ENCODE measurements around the gene ADSS2. TPM values are rescaled to one million over a fixed set of nuclear protein-coding genes. Genes with fewer than 3 reads are reported as not detected.
"Not testable (repeated sequence)": the region's sequence is repeated elsewhere in the genome, so short reads cannot be mapped to it uniquely, and the experiment has no call there.

The ADSS2 gene
- total and polyA plus RNA-seq, 7 donors = 23.8 to 42.0 (median 30.0) TPM

- 81 to 84% methylated on average over 4 of the region's 4 CpGs for WGBS, 2 donors
- Histone ChIP-seq H3K4me3 (no peak overlapping the region), H3K27me3 (no peaks in the 10 kb centered on the region), H3K4me1 (no peaks in the 10 kb centered on the region), H3K36me3 (no peaks in the 10 kb centered on the region), H3K27ac (no peak overlapping the region), H3K9me3 (no peaks in the 10 kb centered on the region)
- TF ChIP-seq EP300 (IDR thresholded peaks at IDR 0.05) = no peak
- no peak for TF ChIP-seq POLR2AphosphoS5 (IDR thresholded peaks at IDR 0.05)
- TF ChIP-seq POLR2A (IDR thresholded peaks at IDR 0.05) = no peak
- TF ChIP-seq, protein P1, sequence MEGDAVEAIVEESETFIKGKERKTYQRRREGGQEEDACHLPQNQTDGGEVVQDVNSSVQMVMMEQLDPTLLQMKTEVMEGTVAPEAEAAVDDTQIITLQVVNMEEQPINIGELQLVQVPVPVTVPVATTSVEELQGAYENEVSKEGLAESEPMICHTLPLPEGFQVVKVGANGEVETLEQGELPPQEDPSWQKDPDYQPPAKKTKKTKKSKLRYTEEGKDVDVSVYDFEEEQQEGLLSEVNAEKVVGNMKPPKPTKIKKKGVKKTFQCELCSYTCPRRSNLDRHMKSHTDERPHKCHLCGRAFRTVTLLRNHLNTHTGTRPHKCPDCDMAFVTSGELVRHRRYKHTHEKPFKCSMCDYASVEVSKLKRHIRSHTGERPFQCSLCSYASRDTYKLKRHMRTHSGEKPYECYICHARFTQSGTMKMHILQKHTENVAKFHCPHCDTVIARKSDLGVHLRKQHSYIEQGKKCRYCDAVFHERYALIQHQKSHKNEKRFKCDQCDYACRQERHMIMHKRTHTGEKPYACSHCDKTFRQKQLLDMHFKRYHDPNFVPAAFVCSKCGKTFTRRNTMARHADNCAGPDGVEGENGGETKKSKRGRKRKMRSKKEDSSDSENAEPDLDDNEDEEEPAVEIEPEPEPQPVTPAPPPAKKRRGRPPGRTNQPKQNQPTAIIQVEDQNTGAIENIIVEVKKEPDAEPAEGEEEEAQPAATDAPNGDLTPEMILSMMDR (IDR thresholded peaks at IDR 0.05) = no peak
- DNase-seq = no peak
- intact Hi-C loops (cut with DNase I) = no loop called here
These were observed 68.3 kb downstream of the ADSS2 start for GRCh38 chr1:244383278-244383884.

- H3K27ac ChIP-seq = no peak overlapping the region
- no peak for TF ChIP-seq POLR2A (IDR thresholded peaks at IDR 0.05)
- no peak for TF ChIP-seq EP300 (IDR thresholded peaks at IDR 0.05)
- TF ChIP-seq POLR2AphosphoS5 (IDR thresholded peaks at IDR 0.05) = no peak
- TF ChIP-seq, protein P1 (IDR thresholded peaks at IDR 0.05) = no peak
- intact Hi-C loops (cut with DNase I) = no loop called here
- H3K9me3 ChIP-seq = no peaks in the 10 kb centered on the region
- H3K4me3 ChIP-seq = no peak overlapping the region
- H3K4me1 ChIP-seq = no peaks in the 10 kb centered on the region
- no peaks in the 10 kb centered on the region for H3K27me3 ChIP-seq
- WGBS, 2 donors = 88 to 92% methylated on average over 7 of the region's 7 CpGs
- no peak for DNase-seq
- H3K36me3 ChIP-seq = no peaks in the 10 kb centered on the region
These were observed 69.7 kb downstream of the ADSS2 start for GRCh38 chr1:244381878-244382565.

- DNase-seq = no peak
- Histone ChIP-seq H3K27ac (no peak overlapping the region), H3K27me3 (no peaks in the 10 kb centered on the region), H3K36me3 (no peaks in the 10 kb centered on the region), H3K9me3 (no peaks in the 10 kb centered on the region), H3K4me3 (no peak overlapping the region), H3K4me1 (no peaks in the 10 kb centered on the region)
- 85 to 86% methylated on average over 6 of the region's 6 CpGs for WGBS, 2 donors
- intact Hi-C loops (cut with DNase I) = no loop called here
- no peak for TF ChIP-seq POLR2A (IDR thresholded peaks at IDR 0.05)
- no peak for TF ChIP-seq POLR2AphosphoS5 (IDR thresholded peaks at IDR 0.05)
- TF ChIP-seq EP300 (IDR thresholded peaks at IDR 0.05) = no peak
- TF ChIP-seq, protein P1 (IDR thresholded peaks at IDR 0.05) = no peak
These were observed 75.6 kb downstream of the ADSS2 start for GRCh38 chr1:244376126-244376525.

- WGBS, 2 donors = 79 to 83% methylated on average over 7 of the region's 7 CpGs
- intact Hi-C loops (cut with DNase I) = no loop called here
These were observed 76.7 kb downstream of the ADSS2 start for GRCh38 chr1:244375051-244375450.

GRCh38 chr1:244374484-244374883 is 77.2 kb downstream of the ADSS2 start:
- 97% methylated on average over 6 of the region's 6 CpGs for WGBS, 2 donors
- intact Hi-C loops (cut with DNase I); H3K4me1 ChIP-seq; DNase-seq; H3K9me3 ChIP-seq; H3K27me3 ChIP-seq; H3K27ac ChIP-seq; H3K36me3 ChIP-seq; H3K4me3 ChIP-seq: not testable (repeated sequence)

More at GRCh38 chr1:244375051-244375450, 76.7 kb downstream of the ADSS2 start:
- Histone ChIP-seq H3K4me3 (no peak overlapping the region), H3K27ac (no peak overlapping the region), H3K9me3 (no peaks in the 10 kb centered on the region), H3K27me3 (no peaks in the 10 kb centered on the region), H3K4me1 (no peaks in the 10 kb centered on the region), H3K36me3 (no peaks in the 10 kb centered on the region)
- TF ChIP-seq EP300 (IDR thresholded peaks at IDR 0.05) (no peak), POLR2A (IDR thresholded peaks at IDR 0.05) (no peak), POLR2AphosphoS5 (IDR thresholded peaks at IDR 0.05) (no peak)
- TF ChIP-seq, protein P1 (IDR thresholded peaks at IDR 0.05) = no peak
- no peak for DNase-seq
